Keratinocyte (primary cell): ENCODE measurements around the gene SH2B3.

Experiments used
- EZH2 ChIP-seq: IDR thresholded peaks from one replicate; pipeline ENCODE4 v1.6.1; 2012; ENCODE audit warnings: inconsistent platforms, mild to moderate bottlenecking, low read length, moderate library complexity
- TF ChIP-seq, protein P1 (sequence below), 3 experiments: IDR thresholded peaks in 1 of 3; conservative IDR thresholded peaks in 1 of 3; optimal IDR thresholded peaks in 1 of 3; 2 replicates in 2 of 3; 3 replicates in 1 of 3; pipeline versions ENCODE3 to v1.5.1; 2011; ENCODE audit warnings: low read length in 3 of 3, mild to moderate bottlenecking in 3 of 3, moderate library complexity in 2 of 3, control low read depth in 1 of 3, inconsistent platforms in 1 of 3; ENCODE audit not compliant: insufficient read depth in 2 of 3; ENCODE audit errors: extremely low read depth in 1 of 3

DNA sequence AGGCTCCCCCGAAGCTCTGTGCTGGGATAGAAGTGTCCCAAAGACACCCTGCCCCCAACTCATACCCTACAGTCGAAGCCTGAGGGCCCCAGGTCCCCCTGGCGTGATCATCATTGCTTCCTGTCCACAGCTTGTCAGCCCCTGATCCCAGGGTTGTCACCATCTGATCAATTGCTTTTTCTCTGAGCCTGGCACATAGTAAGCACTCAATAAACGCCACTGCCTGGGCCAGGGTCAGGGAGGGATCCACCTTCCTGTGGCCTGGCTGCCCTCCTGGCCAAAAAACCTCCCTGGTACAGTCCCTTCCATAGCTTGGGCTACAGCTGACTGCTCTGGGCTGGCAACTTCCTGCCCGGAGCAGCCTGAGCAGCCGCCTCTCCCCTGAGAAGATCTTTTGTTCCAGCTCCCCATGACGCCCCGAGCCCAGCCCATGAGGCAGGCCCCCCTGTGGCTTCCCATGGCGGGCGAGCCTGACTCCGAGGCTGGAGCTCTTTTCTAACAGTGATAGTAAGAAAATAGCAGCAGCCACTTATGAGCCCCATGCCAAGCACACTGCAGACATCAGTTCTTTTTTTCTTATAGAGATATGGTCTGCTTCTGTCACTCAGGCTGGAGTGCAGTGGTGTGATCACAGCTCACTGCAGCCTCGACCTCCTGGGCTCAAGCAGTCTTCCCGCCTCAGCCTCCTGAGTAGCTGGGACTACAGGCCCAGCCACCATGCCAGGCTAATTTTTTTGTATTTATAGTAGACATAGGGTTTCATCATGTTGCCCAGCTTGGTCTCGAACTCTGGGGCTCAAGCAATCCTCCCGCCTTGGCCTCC is 6.5 kb downstream of the SH2B3 start:
- TF ChIP-seq, protein P1, sequence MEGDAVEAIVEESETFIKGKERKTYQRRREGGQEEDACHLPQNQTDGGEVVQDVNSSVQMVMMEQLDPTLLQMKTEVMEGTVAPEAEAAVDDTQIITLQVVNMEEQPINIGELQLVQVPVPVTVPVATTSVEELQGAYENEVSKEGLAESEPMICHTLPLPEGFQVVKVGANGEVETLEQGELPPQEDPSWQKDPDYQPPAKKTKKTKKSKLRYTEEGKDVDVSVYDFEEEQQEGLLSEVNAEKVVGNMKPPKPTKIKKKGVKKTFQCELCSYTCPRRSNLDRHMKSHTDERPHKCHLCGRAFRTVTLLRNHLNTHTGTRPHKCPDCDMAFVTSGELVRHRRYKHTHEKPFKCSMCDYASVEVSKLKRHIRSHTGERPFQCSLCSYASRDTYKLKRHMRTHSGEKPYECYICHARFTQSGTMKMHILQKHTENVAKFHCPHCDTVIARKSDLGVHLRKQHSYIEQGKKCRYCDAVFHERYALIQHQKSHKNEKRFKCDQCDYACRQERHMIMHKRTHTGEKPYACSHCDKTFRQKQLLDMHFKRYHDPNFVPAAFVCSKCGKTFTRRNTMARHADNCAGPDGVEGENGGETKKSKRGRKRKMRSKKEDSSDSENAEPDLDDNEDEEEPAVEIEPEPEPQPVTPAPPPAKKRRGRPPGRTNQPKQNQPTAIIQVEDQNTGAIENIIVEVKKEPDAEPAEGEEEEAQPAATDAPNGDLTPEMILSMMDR (optimal IDR thresholded peaks at IDR 0.05 in 1 of 3, IDR thresholded peaks at IDR 0.05 in 1 of 3, conservative IDR thresholded peaks at IDR 0.05 in 1 of 3; ENCODE audit: extremely low read depth in 1 of 3, insufficient read depth in 2 of 3, low read length in 3 of 3) = no peak
- no peak for TF ChIP-seq EZH2
